OCI-LY7 (cell line): ENCODE measurements around the gene NDUFS6. TPM values are rescaled to one million over a fixed set of nuclear protein-coding genes. Genes with fewer than 3 reads are reported as not detected.

Experiments used
- BruUV-seq: library from RNA; stranded (reverse); fragments of 400-500 nt; replicated peaks from 2 replicates; lab custom pipeline; 2021; lab: Mats Ljungman, UMichigan
- CTCF ChIA-PET: fragments of 300-600 bp; sonication (Branson Sonifier 250); formaldehyde crosslinking; loops from one replicate; lab custom pipeline; 2022; ENCODE audit warnings: antibody characterized with exemption; ENCODE audit not compliant: unreplicated experiment; lab: Charles Lee
- POLR2A ChIA-PET: fragments of 300-600 bp; sonication (Branson Sonifier 250); formaldehyde crosslinking; loops from one replicate; lab custom pipeline; 2022; ENCODE audit warnings: antibody characterized with exemption; lab: Charles Lee
- DNase-seq: peaks from one replicate; pipeline ENCODE4 v3.0.0-alpha.2; 2015; ENCODE audit warnings: low spot score
- H2AFZ ChIP-seq: fragments of 200-600 bp; sonication (generic), shearing (Covaris generic); 2 replicates; pipeline ENCODE4 v1.6.1; 2014; ENCODE audit warnings: mild to moderate bottlenecking, antibody characterized with exemption, low read length, moderate library complexity
- H3K27ac ChIP-seq: fragments of 200-600 bp; sonication (generic); 2 replicates; pipeline ENCODE4 v1.5.1; 2014; ENCODE audit warnings: mixed run types, low read depth, mild to moderate bottlenecking, moderate library complexity, low read length, inconsistent platforms; ENCODE audit not compliant: poor library complexity, severe bottlenecking
- H3K36me3 ChIP-seq: fragments of 200-600 bp; sonication (generic); 2 replicates; pipeline ENCODE4 v1.6.1; 2014; ENCODE audit warnings: mild to moderate bottlenecking, antibody characterized with exemption, low read length, moderate library complexity, mixed read lengths; ENCODE audit not compliant: insufficient read depth
- H3K4me1 ChIP-seq: fragments of 200-600 bp; sonication (generic); 2 replicates; pipeline ENCODE4 v1.5.1; 2014; ENCODE audit warnings: mild to moderate bottlenecking, low read length; ENCODE audit not compliant: insufficient read depth, poor library complexity, severe bottlenecking
- H3K4me2 ChIP-seq: fragments of 200-600 bp; sonication (generic); 2 replicates; pipeline ENCODE4 v1.6.1; 2014; ENCODE audit warnings: mild to moderate bottlenecking, low read length
- H3K4me3 ChIP-seq: fragments of 200-600 bp; sonication (generic); 2 replicates; pipeline ENCODE4 v1.5.1; 2014; ENCODE audit warnings: mild to moderate bottlenecking, low read depth, low read length; ENCODE audit not compliant: poor library complexity, severe bottlenecking
- H3K79me2 ChIP-seq: fragments of 200-600 bp; sonication (generic); 2 replicates; pipeline ENCODE4 v1.6.1; 2016; ENCODE audit warnings: low read depth, mild to moderate bottlenecking, low read length, moderate library complexity, mixed read lengths; ENCODE audit not compliant: insufficient read depth
- H3K9me2 ChIP-seq: fragments of 200-600 bp; sonication (generic); 2 replicates; pipeline ENCODE4 v1.6.1; 2016; ENCODE audit warnings: mild to moderate bottlenecking, low read length, mixed read lengths; ENCODE audit not compliant: insufficient read depth
- H3K9me3 ChIP-seq: fragments of 200-600 bp; sonication (generic); 2 replicates; pipeline ENCODE4 v1.6.1; 2014; ENCODE audit warnings: mild to moderate bottlenecking, mixed run types, low read length, mixed read lengths
- H4K20me1 ChIP-seq: fragments of 200-600 bp; sonication (generic); 2 replicates; pipeline ENCODE4 v1.6.1; 2014; ENCODE audit warnings: mild to moderate bottlenecking, antibody characterized with exemption, low read length, moderate library complexity, mixed read lengths; ENCODE audit not compliant: insufficient read depth
- EZH2phosphoT487 ChIP-seq: fragments of 200-600 bp; sonication (generic); IDR thresholded peaks from 2 replicates; pipeline ENCODE4 v1.6.1; 2018; ENCODE audit warnings: low read depth, borderline replicate concordance, mild to moderate bottlenecking, mixed run types, antibody characterized with exemption, low read length, moderate library complexity, mixed read lengths
- intact Hi-C: fragments of 100-400 bp; cut with micrococcal nuclease; formaldehyde crosslinking; loops from one replicate; pipeline ENCODE4 v1.10.0; 2022; ENCODE audit not compliant: unreplicated experiment
- total RNA-seq, 2 experiments: library from RNA; depleted of rRNA in 1 of 2; stranded (reverse); fragments of >200 nt in 1 of 2; shearing (Covaris generic) in 1 of 2; gene quantifications; 2 replicates each; pipeline ENCODE4 v1.2.3, GENCODE V29; 2014 to 2022
- TF ChIP-seq, protein P1 (sequence below): fragments of 200-600 bp; sonication (generic); conservative IDR thresholded peaks from 2 replicates; pipeline ENCODE4 v1.5.1; 2014; ENCODE audit warnings: mild to moderate bottlenecking, antibody characterized with exemption, low read length, moderate library complexity, mixed read lengths

NDUFS6 gene
- total RNA-seq, 2 experiments from 2014 or later, result 41.5 to 58.7 TPM

DNA sequence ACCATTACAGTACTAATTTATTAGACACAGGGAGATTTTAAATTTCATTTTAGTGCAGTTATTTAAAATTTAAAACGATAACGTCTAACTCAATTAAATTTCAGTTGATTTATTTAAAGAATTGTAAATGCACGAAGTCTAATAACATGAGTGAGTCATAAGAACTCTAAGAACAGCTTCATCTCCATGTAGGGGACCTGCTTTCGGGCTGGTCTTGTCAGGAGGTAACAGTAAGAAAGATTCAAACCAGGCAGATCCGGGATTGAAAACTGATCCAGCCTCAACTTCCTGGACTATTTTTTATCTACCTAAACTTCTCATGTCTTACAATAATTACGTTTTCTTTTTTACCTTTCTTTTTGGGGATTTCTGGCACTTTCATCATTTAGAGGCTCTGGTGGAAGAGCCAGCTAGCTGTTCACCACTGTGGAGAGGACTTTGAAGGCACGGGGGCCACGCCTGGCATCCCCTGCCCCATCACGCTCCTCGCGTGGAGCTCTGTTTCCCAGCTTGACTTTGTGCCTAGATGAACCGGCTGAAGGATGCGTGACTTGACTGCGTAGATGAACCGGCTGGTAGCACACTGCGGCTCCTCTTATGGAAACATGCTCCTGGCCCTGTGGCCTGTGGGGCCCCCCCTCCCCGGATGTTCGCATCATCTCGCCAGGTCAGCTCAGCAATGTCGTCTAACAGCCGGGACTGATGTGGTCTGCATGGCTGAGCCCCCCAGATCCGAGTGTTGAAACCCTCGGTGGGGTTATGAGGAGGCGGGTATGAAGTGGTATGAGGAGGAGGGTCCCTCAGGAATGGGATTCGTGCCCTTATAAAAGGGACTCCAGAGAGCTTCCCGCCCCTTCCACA, 26.0 kb downstream of the NDUFS6 start:
- no TSS peak for BruUV-seq
- no peak overlapping the region for H3K27ac ChIP-seq
- H3K4me3 ChIP-seq, result no peak overlapping the region
- no peak overlapping the region for H2AFZ ChIP-seq
- intact Hi-C loops, result no loop called here
- H4K20me1 ChIP-seq, result no peaks in the 10 kb centered on the region
- POLR2A ChIA-PET, result no interaction called here
- peaks cover 39% of the 10 kb centered on the region for H3K36me3 ChIP-seq
- no peaks in the 10 kb centered on the region for H3K4me1 ChIP-seq
- H3K9me2 ChIP-seq, result no peaks in the 10 kb centered on the region
- H3K9me3 ChIP-seq, result no peaks in the 10 kb centered on the region
- H3K4me2 ChIP-seq, result no peak overlapping the region
- no peak for DNase-seq
- CTCF ChIA-PET, result no interaction called here
- no peak for TF ChIP-seq EZH2phosphoT487
- TF ChIP-seq, protein P1, sequence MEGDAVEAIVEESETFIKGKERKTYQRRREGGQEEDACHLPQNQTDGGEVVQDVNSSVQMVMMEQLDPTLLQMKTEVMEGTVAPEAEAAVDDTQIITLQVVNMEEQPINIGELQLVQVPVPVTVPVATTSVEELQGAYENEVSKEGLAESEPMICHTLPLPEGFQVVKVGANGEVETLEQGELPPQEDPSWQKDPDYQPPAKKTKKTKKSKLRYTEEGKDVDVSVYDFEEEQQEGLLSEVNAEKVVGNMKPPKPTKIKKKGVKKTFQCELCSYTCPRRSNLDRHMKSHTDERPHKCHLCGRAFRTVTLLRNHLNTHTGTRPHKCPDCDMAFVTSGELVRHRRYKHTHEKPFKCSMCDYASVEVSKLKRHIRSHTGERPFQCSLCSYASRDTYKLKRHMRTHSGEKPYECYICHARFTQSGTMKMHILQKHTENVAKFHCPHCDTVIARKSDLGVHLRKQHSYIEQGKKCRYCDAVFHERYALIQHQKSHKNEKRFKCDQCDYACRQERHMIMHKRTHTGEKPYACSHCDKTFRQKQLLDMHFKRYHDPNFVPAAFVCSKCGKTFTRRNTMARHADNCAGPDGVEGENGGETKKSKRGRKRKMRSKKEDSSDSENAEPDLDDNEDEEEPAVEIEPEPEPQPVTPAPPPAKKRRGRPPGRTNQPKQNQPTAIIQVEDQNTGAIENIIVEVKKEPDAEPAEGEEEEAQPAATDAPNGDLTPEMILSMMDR, result no peak
- no peaks in the 10 kb centered on the region for H3K79me2 ChIP-seq

DNA sequence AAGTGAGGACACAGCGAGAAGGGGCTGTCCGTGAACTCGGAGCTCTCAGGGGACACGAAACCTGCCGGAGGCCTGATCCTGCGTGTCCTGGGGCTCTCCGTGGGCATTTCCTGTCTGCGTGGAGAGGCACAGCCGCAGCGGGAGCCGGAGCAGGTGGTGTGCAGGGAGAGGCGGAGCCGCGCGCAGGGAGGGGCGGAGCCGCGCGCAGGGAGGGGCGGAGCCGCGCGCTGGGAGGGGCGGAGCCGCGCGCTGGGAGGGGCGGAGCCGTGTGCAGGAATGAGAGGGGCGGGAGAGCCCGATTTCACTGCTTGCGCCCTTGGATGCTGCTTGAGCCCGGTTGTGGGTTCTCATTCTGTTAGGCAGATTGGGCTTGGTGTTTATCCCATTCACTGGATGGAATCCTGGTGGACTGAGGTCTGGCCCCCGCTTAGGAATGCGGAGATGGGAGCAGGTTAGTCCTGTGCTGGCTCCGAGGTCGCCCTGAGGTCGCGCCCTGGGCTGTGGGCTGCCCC, 26.7 kb downstream of the NDUFS6 start:
- Histone ChIP-seq H3K4me2 (no peak overlapping the region), H3K79me2 (no peaks in the 10 kb centered on the region), H3K36me3 (peaks cover 34% of the 10 kb centered on the region; the same call in 1 of the 2 replicates), H3K4me3 (no peak overlapping the region), H3K9me2 (no peaks in the 10 kb centered on the region), H2AFZ (no peak overlapping the region), H3K4me1 (no peaks in the 10 kb centered on the region), H3K9me3 (no peaks in the 10 kb centered on the region), H3K27ac (no peak overlapping the region), H4K20me1 (no peaks in the 10 kb centered on the region)
- CTCF ChIA-PET, result no interaction called here
- BruUV-seq, result no TSS peak
- intact Hi-C loops, result no loop called here
- DNase-seq, result no peak
- TF ChIP-seq, protein P1, result no peak
- TF ChIP-seq EZH2phosphoT487, result no peak
- POLR2A ChIA-PET, result no interaction called here
